IMR-90 (cell line): ENCODE results near the gene GSG1. TPM values are rescaled to one million over a fixed set of nuclear protein-coding genes. Genes with fewer than 3 reads are reported as not detected.

Experiments
- ATAC-seq: fragments of 200-7000 bp; cut with Tn5 transposase; 2 replicates; pipeline ENCODE4 v1.9.1; 2020; ENCODE audit warnings: low read depth, mild to moderate bottlenecking, moderate library complexity
- BruUV-seq: library from RNA; stranded (reverse); fragments of 400-500 nt; replicated peaks from 2 replicates; lab custom pipeline; 2021; lab: Mats Ljungman, UMichigan
- CTCF ChIA-PET: fragments of 300-600 bp; formaldehyde crosslinking; extraction: SDS; loops from one replicate; lab custom pipeline; 2021; ENCODE audit warnings: antibody characterized with exemption; lab: Yijun Ruan, JAX
- POLR2A ChIA-PET: fragments of 300-600 bp; sonication (Branson Sonifier 250); formaldehyde crosslinking; loops from one replicate; lab custom pipeline; 2022; ENCODE audit warnings: antibody characterized with exemption; ENCODE audit not compliant: unreplicated experiment; lab: Charles Lee
- DNase-seq: peaks from one replicate; pipeline ENCODE4 v3.0.0; 2013
- H2AFZ ChIP-seq: replicated peaks from 2 replicates; pipeline ENCODE3; 2013; ENCODE audit warnings: low read length, mild to moderate bottlenecking; ENCODE audit not compliant: poor library complexity
- H2AK5ac ChIP-seq: 2 replicates; pipeline ENCODE4 v1.6.1; 2013; ENCODE audit warnings: low read depth, low read length, inconsistent platforms
- H2AK9ac ChIP-seq: replicated peaks from 2 replicates; pipeline ENCODE3; 2013; ENCODE audit warnings: mild to moderate bottlenecking, low read depth, low read length, moderate library complexity; ENCODE audit not compliant: poor library complexity
- H2BK120ac ChIP-seq: 2 replicates; pipeline ENCODE4 v1.6.1; 2013; ENCODE audit warnings: low read depth, low read length, inconsistent platforms
- H2BK15ac ChIP-seq: 3 replicates; pipeline ENCODE4 v1.6.1; 2013; ENCODE audit warnings: low read depth, low read length, inconsistent platforms
- H2BK20ac ChIP-seq: 2 replicates; pipeline ENCODE4 v1.6.1; 2013; ENCODE audit warnings: low read depth, mild to moderate bottlenecking, inconsistent platforms, low read length, moderate library complexity
- H2BK5ac ChIP-seq: 2 replicates; pipeline ENCODE4 v1.6.1; 2013; ENCODE audit warnings: mild to moderate bottlenecking, low read depth, low read length, inconsistent platforms; ENCODE audit not compliant: poor library complexity, severe bottlenecking
- H3K14ac ChIP-seq: replicated peaks from 2 replicates; pipeline ENCODE4 v1.6.1; 2013; ENCODE audit warnings: low read depth, low read length, inconsistent platforms
- H3K18ac ChIP-seq: 2 replicates; pipeline ENCODE4 v1.6.1; 2013; ENCODE audit warnings: low read depth, low read length, control low read depth
- H3K23ac ChIP-seq: 2 replicates; pipeline ENCODE4 v1.6.1; 2013; ENCODE audit warnings: low read depth, low read length, inconsistent platforms
- H3K27ac ChIP-seq: 2 replicates; pipeline ENCODE4 v1.5.1; 2013; ENCODE audit warnings: mild to moderate bottlenecking, control low read depth, low read length; ENCODE audit not compliant: insufficient read depth
- H3K27me3 ChIP-seq: 2 replicates; pipeline ENCODE4 v1.6.1; 2013; ENCODE audit warnings: low read length; ENCODE audit not compliant: control insufficient read depth, insufficient read depth
- H3K36me3 ChIP-seq: 2 replicates; pipeline ENCODE4 v1.6.1; 2013; ENCODE audit warnings: low read length, mixed read lengths; ENCODE audit not compliant: control insufficient read depth, insufficient read depth
- H3K4ac ChIP-seq: 2 replicates; pipeline ENCODE4 v1.6.1; 2013; ENCODE audit warnings: low read depth, low read length, inconsistent platforms
- H3K4me1 ChIP-seq: 2 replicates; pipeline ENCODE4 v1.6.1; 2013; ENCODE audit warnings: low read length, mixed read lengths; ENCODE audit not compliant: control insufficient read depth, insufficient read depth
- H3K4me2 ChIP-seq: 2 replicates; pipeline ENCODE4 v1.6.1; 2013; ENCODE audit warnings: low read depth, mild to moderate bottlenecking, control low read depth, low read length, moderate library complexity
- H3K4me3 ChIP-seq: 2 replicates; pipeline ENCODE4 v1.5.1; 2013; ENCODE audit warnings: low read depth, mild to moderate bottlenecking, control low read depth, low read length, moderate library complexity; ENCODE audit not compliant: insufficient read depth
- H3K56ac ChIP-seq: 2 replicates; pipeline ENCODE4 v1.6.1; 2013; ENCODE audit warnings: low read length, inconsistent platforms; ENCODE audit not compliant: insufficient read depth; ENCODE audit errors: extremely low read depth
- H3K79me1 ChIP-seq, 2 experiments: 2 replicates each; pipeline ENCODE4 v1.6.1; 2013; ENCODE audit warnings: low read length in 2 of 2, inconsistent platforms in 1 of 2, low read depth in 1 of 2
- H3K9ac ChIP-seq: 2 replicates; pipeline ENCODE4 v1.6.1; 2013; ENCODE audit warnings: low read depth, low read length, control low read depth
- H3K9me1 ChIP-seq: 2 replicates; pipeline ENCODE4 v1.6.1; 2013; ENCODE audit warnings: low read length, inconsistent platforms; ENCODE audit not compliant: insufficient read depth
- H3K9me3 ChIP-seq: 2 replicates; pipeline ENCODE4 v1.6.1; 2013; ENCODE audit warnings: low read length; ENCODE audit not compliant: control insufficient read depth, insufficient read depth
- H4K20me1 ChIP-seq: 2 replicates; pipeline ENCODE4 v1.6.1; 2013; ENCODE audit warnings: low read length, inconsistent platforms; ENCODE audit not compliant: insufficient read depth
- H4K5ac ChIP-seq: 2 replicates; pipeline ENCODE4 v1.6.1; 2013; ENCODE audit warnings: mild to moderate bottlenecking, low read depth, low read length, control low read depth
- H4K8ac ChIP-seq, 2 experiments: 2 replicates each; pipeline ENCODE4 v1.6.1; 2013; ENCODE audit warnings: low read depth in 2 of 2, low read length in 2 of 2, control low read depth in 1 of 2, inconsistent platforms in 1 of 2
- H4K91ac ChIP-seq: 2 replicates; pipeline ENCODE4 v1.6.1; 2013; ENCODE audit warnings: low read depth, low read length, inconsistent platforms; ENCODE audit not compliant: insufficient read depth
- CHD1 ChIP-seq: IDR thresholded peaks from 2 replicates; pipeline ENCODE4 v1.6.1; 2012; ENCODE audit warnings: low read depth, low read length, improper control_type of control experiment
- ELK1 ChIP-seq: fragments of 150-350 bp; IDR thresholded peaks from 2 replicates; pipeline ENCODE4 v1.6.1; 2016; ENCODE audit warnings: low read depth, mild to moderate bottlenecking, low read length, moderate library complexity, borderline replicate concordance
- MAFK ChIP-seq: IDR thresholded peaks from 2 replicates; pipeline ENCODE4 v1.6.1; 2012; ENCODE audit warnings: low read depth, low read length, improper control_type of control experiment
- MAZ ChIP-seq: IDR thresholded peaks from 2 replicates; pipeline ENCODE4 v1.6.1; 2012; ENCODE audit warnings: low read depth, mild to moderate bottlenecking, low read length, improper control_type of control experiment, moderate library complexity, borderline replicate concordance
- MXI1 ChIP-seq: IDR thresholded peaks from 2 replicates; pipeline ENCODE4 v1.6.1; 2012; ENCODE audit warnings: low read depth, mild to moderate bottlenecking, low read length, moderate library complexity, borderline replicate concordance
- POLR2A ChIP-seq: IDR thresholded peaks from 2 replicates; pipeline ENCODE4 v1.6.1; 2012; ENCODE audit warnings: mild to moderate bottlenecking, low read depth, low read length
- RAD21 ChIP-seq: IDR thresholded peaks from 2 replicates; pipeline ENCODE4 v1.6.1; 2012; ENCODE audit warnings: low read length, improper control_type of control experiment
- SMC3 ChIP-seq: fragments of 150-350 bp; IDR thresholded peaks from 2 replicates; pipeline ENCODE4 v1.6.1; 2016; ENCODE audit warnings: low read depth, mild to moderate bottlenecking, antibody characterized with exemption, low read length, moderate library complexity
- WGBS, 2 experiments: methylation state at CpG; one replicate each; pipeline versions ENCODE4 v1.1.5 to v1.1.7; 2013; ENCODE audit warnings: missing lambda C conversion rate in 2 of 2; ENCODE audit not compliant: insufficient read length in 1 of 2; ENCODE audit errors: extremely low coverage in 2 of 2; 5-methylcytosine and 5-hydroxymethylcytosine counted together
- dilution Hi-C: fragments of 300-500 bp; cut with HindIII; formaldehyde crosslinking; loops from one replicate; pipeline ENCODE4 v1.14.3; 2018; ENCODE audit warnings: low sequenced_read_pairs; ENCODE audit not compliant: unreplicated experiment
- in situ Hi-C: fragments of 300-500 bp; cut with MboI; formaldehyde crosslinking; loops from 3 replicates; pipeline ENCODE4 v1.14.3; 2019; ENCODE audit warnings: low sequenced_read_pairs, inconsistent platforms, mixed read lengths
- intact Hi-C: fragments of 100-400 bp; cut with micrococcal nuclease; formaldehyde crosslinking; loops from 2 replicates; pipeline ENCODE4 v1.10.0; 2022
- polyA plus RNA-seq, 3 experiments: library from polyadenylated mRNA; depleted of rRNA; stranded (reverse); fragments of >200 nt; gene quantifications; 2 replicates each; pipeline ENCODE4 v1.2.3, GENCODE V29; 2012; ENCODE audit warnings: low replicate concordance in 1 of 3
- total RNA-seq: library from RNA; depleted of rRNA; stranded (reverse); fragments of >200 nt; gene quantifications from 2 replicates; pipeline ENCODE4 v1.2.3, GENCODE V29; 2012

Gene GSG1
- total and polyA plus RNA-seq, 2 of the 4 experiments (the other 2 are of a cell fraction), result 1.8 to 2.9 TPM

GRCh38 chr12:13093191-13093847 lies 10.1 kb downstream of the GSG1 start:
- no TSS peak for BruUV-seq
- Histone ChIP-seq H3K56ac (peak overlapping the region; percentile 72; the same call in 1 of the 2 replicates), H4K20me1 (no peaks in the 10 kb centered on the region), H3K9me3 (no peaks in the 10 kb centered on the region), H2AK9ac (peak overlapping the region; percentile 93), H2BK5ac (peak overlapping the region; percentile 88), H3K79me1 (peaks cover 0 to 16% of the 10 kb centered on the region in 2 experiments; a peak in 1 of 4 replicates), H2BK120ac (peak overlapping the region; percentile 98), H3K4me3 (no peak overlapping the region), H3K4me1 (peaks cover 19% of the 10 kb centered on the region), H3K18ac (peak overlapping the region; percentile 88), H3K4ac (peak overlapping the region; percentile 98), H3K27me3 (no peaks in the 10 kb centered on the region), H4K5ac (peak overlapping the region; percentile 25), H4K8ac (peak overlapping the region; percentile 82 to 90), H2AK5ac (peak overlapping the region; percentile 95), H3K27ac (peak overlapping the region; percentile 68), H3K36me3 (no peaks in the 10 kb centered on the region), H2AFZ (peak overlapping the region; percentile 87), H3K9ac (peak overlapping the region; percentile 3; the same call in 1 of the 2 replicates), H3K9me1 (peaks cover 12% of the 10 kb centered on the region), H3K4me2 (0 out of 2 replicates have a peak overlapping the region, but pooled peaks have one; percentile 11), H2BK20ac (peak overlapping the region; percentile 94), H4K91ac (peak overlapping the region; percentile 98), H3K23ac (peak overlapping the region; percentile 82), H3K14ac (peak overlapping the region; percentile 90), H2BK15ac (peak overlapping the region; percentile 91)
- ATAC-seq, result peak; percentile 31
- ChIA-PET CTCF (no interaction called here), POLR2A (interaction anchor here (0.6 kb wide), 1 partner anchor 74 kb away, joined by 4 read pairs; no protein-coding TSS in a partner anchor)
- intact Hi-C loops (loop anchor here (5.0 kb wide), 1 partner anchor 51 kb away; the partner anchor contains the start of gene FAM234B), in situ Hi-C loops (loop anchor here (10.0 kb wide), 1 partner anchor 179 kb away; no protein-coding TSS in a partner anchor), dilution Hi-C loops (no loop called here)
- no CpG with 5 or more reads among the region's 7 CpGs for WGBS, 2 experiments
- DNase-seq, result peak; percentile 62
- TF ChIP-seq MXI1, result no peak
- TF ChIP-seq MAFK, result no peak
- no peak for TF ChIP-seq SMC3
- no peak for TF ChIP-seq MAZ
- TF ChIP-seq POLR2A, result no peak
- no peak for TF ChIP-seq ELK1
- TF ChIP-seq RAD21, result no peak
- TF ChIP-seq CHD1, result no peak
